ENCODE measurements around the gene GPR160.

- TF ChIP-seq CTCF (conservative IDR thresholded peaks at IDR 0.05; ENCODE audit: low read length) (no peak), EZH2phosphoT487 (IDR thresholded peaks at IDR 0.05; ENCODE audit: borderline replicate concordance, low read depth, low read length) (no peak)
Observed at GRCh38 chr3:170098753-170099152, 61.0 kb downstream of the GPR160 start.
